Mucosa of descending colon (tissue), 3 donors: ENCODE measurements around the gene REPS2. TPM values are rescaled to one million over a fixed set of nuclear protein-coding genes. Genes with fewer than 3 reads are reported as not detected.
A peak's percentile ranks its signal among the peaks of the same experiment; 100 is the strongest.

Source experiments
- ATAC-seq: fragments of 200-7000 bp; cut with Tn5 transposase; one replicate; pipeline ENCODE4 v1.9.1; 2020; ENCODE audit warnings: mild to moderate bottlenecking, moderate library complexity
- DNase-seq, 3 donors: peaks; one replicate each; pipeline ENCODE4 v3.0.0-alpha.2; 2020
- H3K36me3 ChIP-seq: fragments of 200-600 bp; one replicate; pipeline ENCODE4 v1.8.0; 2021; ENCODE audit warnings: low read depth, mild to moderate bottlenecking
- H3K4me1 ChIP-seq: fragments of 200-600 bp; one replicate; pipeline ENCODE4 v1.8.0; 2021; ENCODE audit warnings: low read depth, mild to moderate bottlenecking
- H3K4me3 ChIP-seq: fragments of 200-600 bp; one replicate; pipeline ENCODE4 v1.8.0; 2021; ENCODE audit warnings: mild to moderate bottlenecking
- H3K9me3 ChIP-seq: fragments of 200-600 bp; one replicate; pipeline ENCODE4 v1.8.0; 2021; ENCODE audit warnings: mild to moderate bottlenecking
- CTCF ChIP-seq: fragments of 200-600 bp; IDR thresholded peaks from one replicate; pipeline ENCODE4 v1.8.0; 2022; ENCODE audit warnings: antibody characterized with exemption, mild to moderate bottlenecking
- intact Hi-C, 2 donors: fragments of 100-400 bp; cut with DNase I in 1 of 2; cut with micrococcal nuclease in 1 of 2; formaldehyde crosslinking; loops; one replicate each; pipeline versions ENCODE4 v1.11.0 to v1.11.1; 2022; cut with DNase I, micrococcal nuclease
- total RNA-seq, 3 donors: library from RNA; stranded (reverse); fragmentation: NEBNext Ultra II Directional in 2 of 3; extraction: Animal tissue kit (Norgen Biotek cat#: 25700) in 2 of 3; gene quantifications; one replicate each; pipeline versions ENCODE4 v1.2.1 to v1.2.4, GENCODE V29; 2021 to 2023
- donor health status: DM: no; HTN: no; CAD: no; lungs with moderate emphysema.
- donor health status: DM: no; HTN: no; CAD: no.
- donor health status: DM: no; HTN: yes; CAD: no.

The REPS2 gene
- total RNA-seq, 3 donors from 2014 or later = 12.7 to 19.6 (median 17.2) TPM

- DNase-seq = no peak
- ATAC-seq = no peak
- no peaks in the 10 kb centered on the region for H3K36me3 ChIP-seq
- H3K4me1 ChIP-seq = no peaks in the 10 kb centered on the region
- no peak overlapping the region for H3K4me3 ChIP-seq
- no peaks in the 10 kb centered on the region for H3K9me3 ChIP-seq
- intact Hi-C loops = no loop called here
- TF ChIP-seq CTCF = no peak
Observed at GRCh38 chrX:16983051-16983450, 36.6 kb downstream of the REPS2 start.

GRCh38 chrX:16985286-16985685 is 38.8 kb downstream of the REPS2 start:
- DNase-seq (no peak), ATAC-seq (no peak)
- TF ChIP-seq CTCF = no peak
- no peaks in the 10 kb centered on the region for H3K4me1 ChIP-seq
- H3K9me3 ChIP-seq = no peaks in the 10 kb centered on the region
- H3K4me3 ChIP-seq = no peak overlapping the region
- no peaks in the 10 kb centered on the region for H3K36me3 ChIP-seq
- intact Hi-C loops = no loop called here

GRCh38 chrX:16986169-16986568 is 39.7 kb downstream of the REPS2 start:
- Histone ChIP-seq H3K9me3 (no peaks in the 10 kb centered on the region), H3K4me1 (no peaks in the 10 kb centered on the region), H3K36me3 (no peaks in the 10 kb centered on the region), H3K4me3 (no peak overlapping the region)
- DNase-seq = no peak
- no peak for TF ChIP-seq CTCF
- intact Hi-C loops = no loop called here
- no peak for ATAC-seq

- no peak for TF ChIP-seq CTCF
- H3K36me3 ChIP-seq = no peaks in the 10 kb centered on the region
- intact Hi-C loops = no loop called here
- no peak for DNase-seq
- H3K4me3 ChIP-seq = no peak overlapping the region
- H3K9me3 ChIP-seq = no peaks in the 10 kb centered on the region
- ATAC-seq = peak; percentile 25
- peaks cover 5% of the 10 kb centered on the region for H3K4me1 ChIP-seq
Observed at GRCh38 chrX:16989750-16990149, 43.3 kb downstream of the REPS2 start.

- intact Hi-C loops = no loop called here
- ATAC-seq (no peak), DNase-seq (no peak)
- Histone ChIP-seq H3K4me1 (peaks cover 5% of the 10 kb centered on the region), H3K4me3 (no peak overlapping the region), H3K9me3 (no peaks in the 10 kb centered on the region), H3K36me3 (no peaks in the 10 kb centered on the region)
- TF ChIP-seq CTCF = no peak
Observed at GRCh38 chrX:16990839-16991238, 44.4 kb downstream of the REPS2 start.

GRCh38 chrX:16992445-16992844 is 46.0 kb downstream of the REPS2 start:
- DNase-seq = no peak
- TF ChIP-seq CTCF = no peak
- no peaks in the 10 kb centered on the region for H3K9me3 ChIP-seq
- H3K4me1 ChIP-seq = peaks cover 5% of the 10 kb centered on the region
- peak; percentile 61 for ATAC-seq
- intact Hi-C loops = no loop called here
- H3K4me3 ChIP-seq = no peak overlapping the region
- H3K36me3 ChIP-seq = no peaks in the 10 kb centered on the region
